ENCODE results near the gene DZIP1. TPM values are rescaled to one million over a fixed set of nuclear protein-coding genes. Genes with fewer than 3 reads are reported as not detected.

The DZIP1 gene
- total and polyA plus RNA-seq, 2 of the 13 experiments (the other 11 are each of a cell fraction or from before 2014, with no cell fraction given), result 11.0 to 36.7 TPM

DNA sequence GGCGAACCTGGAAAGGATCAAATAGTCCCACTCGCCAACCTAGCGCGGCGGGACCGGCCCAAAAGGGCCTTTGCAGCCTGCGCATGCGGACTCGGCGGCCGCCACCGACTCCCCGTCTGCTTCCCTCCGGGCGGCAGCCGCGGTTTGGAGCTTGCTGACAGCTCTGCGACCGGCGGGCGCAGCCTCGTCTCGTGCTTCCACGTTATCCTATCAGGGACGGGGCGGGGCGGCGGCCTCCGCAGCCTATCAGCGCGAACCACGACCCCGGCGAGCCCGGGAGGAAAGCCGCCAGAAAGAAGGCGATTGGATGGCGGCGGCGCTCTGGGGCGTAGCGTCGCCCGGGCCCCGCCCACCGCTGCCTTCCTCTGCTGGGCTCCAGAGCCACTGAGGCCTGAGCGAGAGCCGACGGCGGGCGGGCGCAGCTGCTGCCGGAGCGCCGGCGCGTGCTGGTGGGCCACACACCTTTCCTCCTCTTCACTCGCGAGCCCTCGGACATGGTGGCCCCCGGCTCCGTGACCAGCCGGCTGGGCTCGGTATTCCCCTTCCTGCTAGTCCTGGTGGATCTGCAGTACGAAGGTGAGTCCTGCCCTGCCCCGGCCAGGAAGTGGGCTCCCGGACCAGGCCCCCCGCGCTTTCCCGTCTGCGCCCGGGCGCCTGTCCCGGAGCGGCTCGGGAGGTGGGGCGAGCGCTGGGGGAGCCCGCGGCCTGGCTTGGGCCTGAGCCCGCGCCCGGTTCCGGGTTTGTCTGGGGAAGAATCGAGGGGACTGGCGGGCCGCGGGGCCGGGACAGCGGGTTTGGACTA lies 32.5 kb upstream of the DZIP1 start, which contains the start of gene DNAJC3 (continued):
- TF ChIP-seq, protein P1, sequence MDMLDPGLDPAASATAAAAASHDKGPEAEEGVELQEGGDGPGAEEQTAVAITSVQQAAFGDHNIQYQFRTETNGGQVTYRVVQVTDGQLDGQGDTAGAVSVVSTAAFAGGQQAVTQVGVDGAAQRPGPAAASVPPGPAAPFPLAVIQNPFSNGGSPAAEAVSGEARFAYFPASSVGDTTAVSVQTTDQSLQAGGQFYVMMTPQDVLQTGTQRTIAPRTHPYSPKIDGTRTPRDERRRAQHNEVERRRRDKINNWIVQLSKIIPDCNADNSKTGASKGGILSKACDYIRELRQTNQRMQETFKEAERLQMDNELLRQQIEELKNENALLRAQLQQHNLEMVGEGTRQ (IDR thresholded peaks at IDR 0.05; ENCODE audit: low read depth, low read length), result no peak
- TF ChIP-seq, protein P1 (CRISPR knock-in tag; IDR thresholded peaks at IDR 0.05; ENCODE audit: borderline replicate concordance), result 0 out of 2 replicates have a peak, but pooled peaks have one; percentile 33
- TF ChIP-seq ZNF652 (CRISPR knock-in tag; IDR thresholded peaks at IDR 0.05; ENCODE audit: borderline replicate concordance, low read depth), result no peak
- peak; percentile 45; the same call in 1 of the 2 replicates for TF ChIP-seq HOXA5 (CRISPR knock-in tag; IDR thresholded peaks at IDR 0.05)
- no peak for TF ChIP-seq DNMT1 (CRISPR knock-in tag; IDR thresholded peaks at IDR 0.05)
- no peak for TF ChIP-seq PAWR (CRISPR knock-in tag; IDR thresholded peaks at IDR 0.05; ENCODE audit: borderline replicate concordance)
- TF ChIP-seq PHB2 (IDR thresholded peaks at IDR 0.05; ENCODE audit: partially characterized antibody), result no peak
- TF ChIP-seq HMG20A (CRISPR knock-in tag; IDR thresholded peaks at IDR 0.05; ENCODE audit: borderline replicate concordance), result 0 out of 2 replicates have a peak, but pooled peaks have one; percentile 9
- TF ChIP-seq ZNF205 (CRISPR knock-in tag; IDR thresholded peaks at IDR 0.05), result no peak
- TF ChIP-seq, protein P2, sequence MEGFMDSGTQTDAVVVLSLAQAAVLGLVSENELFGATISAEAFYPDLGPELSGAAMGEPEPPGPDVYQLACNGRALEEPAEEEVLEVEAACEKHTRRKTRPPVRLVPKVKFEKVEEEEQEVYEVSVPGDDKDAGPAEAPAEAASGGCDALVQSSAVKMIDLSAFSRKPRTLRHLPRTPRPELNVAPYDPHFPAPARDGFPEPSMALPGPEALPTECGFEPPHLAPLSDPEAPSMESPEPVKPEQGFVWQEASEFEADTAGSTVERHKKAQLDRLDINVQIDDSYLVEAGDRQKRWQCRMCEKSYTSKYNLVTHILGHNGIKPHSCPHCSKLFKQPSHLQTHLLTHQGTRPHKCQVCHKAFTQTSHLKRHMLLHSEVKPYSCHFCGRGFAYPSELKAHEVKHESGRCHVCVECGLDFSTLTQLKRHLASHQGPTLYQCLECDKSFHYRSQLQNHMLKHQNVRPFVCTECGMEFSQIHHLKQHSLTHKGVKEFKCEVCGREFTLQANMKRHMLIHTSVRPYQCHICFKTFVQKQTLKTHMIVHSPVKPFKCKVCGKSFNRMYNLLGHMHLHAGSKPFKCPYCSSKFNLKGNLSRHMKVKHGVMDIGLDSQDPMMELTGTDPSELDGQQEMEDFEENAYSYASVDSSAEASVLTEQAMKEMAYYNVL (CRISPR knock-in tag; IDR thresholded peaks at IDR 0.05; ENCODE audit: borderline replicate concordance), result 0 out of 2 replicates have a peak, but pooled peaks have one; percentile 43
- TF ChIP-seq, protein P3, sequence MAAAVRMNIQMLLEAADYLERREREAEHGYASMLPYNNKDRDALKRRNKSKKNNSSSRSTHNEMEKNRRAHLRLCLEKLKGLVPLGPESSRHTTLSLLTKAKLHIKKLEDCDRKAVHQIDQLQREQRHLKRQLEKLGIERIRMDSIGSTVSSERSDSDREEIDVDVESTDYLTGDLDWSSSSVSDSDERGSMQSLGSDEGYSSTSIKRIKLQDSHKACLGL (CRISPR knock-in tag; IDR thresholded peaks at IDR 0.05), result peak; percentile 77
- TF ChIP-seq, protein P4, sequence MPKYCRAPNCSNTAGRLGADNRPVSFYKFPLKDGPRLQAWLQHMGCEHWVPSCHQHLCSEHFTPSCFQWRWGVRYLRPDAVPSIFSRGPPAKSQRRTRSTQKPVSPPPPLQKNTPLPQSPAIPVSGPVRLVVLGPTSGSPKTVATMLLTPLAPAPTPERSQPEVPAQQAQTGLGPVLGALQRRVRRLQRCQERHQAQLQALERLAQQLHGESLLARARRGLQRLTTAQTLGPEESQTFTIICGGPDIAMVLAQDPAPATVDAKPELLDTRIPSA (CRISPR knock-in tag; IDR thresholded peaks at IDR 0.05; ENCODE audit: borderline replicate concordance), result no peak
- TF ChIP-seq ZNF253 (CRISPR knock-in tag; IDR thresholded peaks at IDR 0.05; ENCODE audit: borderline replicate concordance), result no peak; the same call in 1 of the 2 replicates
- TF ChIP-seq ZSCAN9 (CRISPR knock-in tag; IDR thresholded peaks at IDR 0.05; ENCODE audit: borderline replicate concordance), result peak; percentile 91
- TF ChIP-seq ZNF510 (CRISPR knock-in tag; IDR thresholded peaks at IDR 0.05; ENCODE audit: low read depth), result no peak
- peak; percentile 30; the same call in 1 of the 2 replicates for TF ChIP-seq ZNF160 (CRISPR knock-in tag; IDR thresholded peaks at IDR 0.05)
- no peak for TF ChIP-seq ZKSCAN5 (CRISPR knock-in tag; IDR thresholded peaks at IDR 0.05)
- TF ChIP-seq, protein P5, sequence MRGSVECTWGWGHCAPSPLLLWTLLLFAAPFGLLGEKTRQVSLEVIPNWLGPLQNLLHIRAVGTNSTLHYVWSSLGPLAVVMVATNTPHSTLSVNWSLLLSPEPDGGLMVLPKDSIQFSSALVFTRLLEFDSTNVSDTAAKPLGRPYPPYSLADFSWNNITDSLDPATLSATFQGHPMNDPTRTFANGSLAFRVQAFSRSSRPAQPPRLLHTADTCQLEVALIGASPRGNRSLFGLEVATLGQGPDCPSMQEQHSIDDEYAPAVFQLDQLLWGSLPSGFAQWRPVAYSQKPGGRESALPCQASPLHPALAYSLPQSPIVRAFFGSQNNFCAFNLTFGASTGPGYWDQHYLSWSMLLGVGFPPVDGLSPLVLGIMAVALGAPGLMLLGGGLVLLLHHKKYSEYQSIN (CRISPR knock-in tag; IDR thresholded peaks at IDR 0.05; ENCODE audit: borderline replicate concordance), result no peak
- TF ChIP-seq, protein P6, sequence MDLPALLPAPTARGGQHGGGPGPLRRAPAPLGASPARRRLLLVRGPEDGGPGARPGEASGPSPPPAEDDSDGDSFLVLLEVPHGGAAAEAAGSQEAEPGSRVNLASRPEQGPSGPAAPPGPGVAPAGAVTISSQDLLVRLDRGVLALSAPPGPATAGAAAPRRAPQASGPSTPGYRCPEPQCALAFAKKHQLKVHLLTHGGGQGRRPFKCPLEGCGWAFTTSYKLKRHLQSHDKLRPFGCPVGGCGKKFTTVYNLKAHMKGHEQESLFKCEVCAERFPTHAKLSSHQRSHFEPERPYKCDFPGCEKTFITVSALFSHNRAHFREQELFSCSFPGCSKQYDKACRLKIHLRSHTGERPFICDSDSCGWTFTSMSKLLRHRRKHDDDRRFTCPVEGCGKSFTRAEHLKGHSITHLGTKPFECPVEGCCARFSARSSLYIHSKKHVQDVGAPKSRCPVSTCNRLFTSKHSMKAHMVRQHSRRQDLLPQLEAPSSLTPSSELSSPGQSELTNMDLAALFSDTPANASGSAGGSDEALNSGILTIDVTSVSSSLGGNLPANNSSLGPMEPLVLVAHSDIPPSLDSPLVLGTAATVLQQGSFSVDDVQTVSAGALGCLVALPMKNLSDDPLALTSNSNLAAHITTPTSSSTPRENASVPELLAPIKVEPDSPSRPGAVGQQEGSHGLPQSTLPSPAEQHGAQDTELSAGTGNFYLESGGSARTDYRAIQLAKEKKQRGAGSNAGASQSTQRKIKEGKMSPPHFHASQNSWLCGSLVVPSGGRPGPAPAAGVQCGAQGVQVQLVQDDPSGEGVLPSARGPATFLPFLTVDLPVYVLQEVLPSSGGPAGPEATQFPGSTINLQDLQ (CRISPR knock-in tag; IDR thresholded peaks at IDR 0.05), result 0 out of 2 replicates have a peak, but pooled peaks have one; percentile 53

Data from HepG2 (cell line).